ENCODE data around the gene CSN2.

DNA sequence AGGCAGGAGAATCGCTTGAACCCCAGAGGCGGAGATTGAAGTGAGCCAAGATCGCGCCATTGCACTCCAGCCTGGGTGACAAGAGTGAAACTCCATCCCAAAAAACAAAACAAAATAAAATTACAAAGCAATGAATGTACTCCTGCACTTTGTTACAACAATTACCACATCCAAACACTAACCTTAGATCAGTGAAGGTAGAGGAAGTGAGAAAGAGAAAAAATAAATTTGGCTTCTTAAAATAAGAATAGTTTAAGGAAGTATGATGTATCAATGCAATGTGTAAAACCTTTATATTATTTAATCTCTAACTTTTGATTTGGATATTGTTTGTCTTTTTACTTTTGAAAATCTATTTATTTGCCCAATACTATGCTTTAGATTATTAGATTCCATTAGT lies 56.3 kb downstream of the CSN2 start:
- TF ChIP-seq CTCF (IDR thresholded peaks at IDR 0.05) (no peak), POLR2A (IDR thresholded peaks at IDR 0.05) (no peak)
